ENCODE measurements around the gene SMARCB1. TPM values are rescaled to one million over a fixed set of nuclear protein-coding genes. Genes with fewer than 3 reads are reported as not detected.

SMARCB1 gene
- polyA plus RNA-seq, 4 donors = 29.3 to 87.6 (median 55.2) TPM

GRCh38 chr22:23749841-23750301, 36.9 kb upstream of the SMARCB1 start:
- DNase-seq = peak in 1 of 2 donors; percentile 11
- Histone ChIP-seq H3K27ac (ENCODE audit: low read depth in 1 of 3, low read length in 2 of 3) (no peak overlapping the region), H3K36me3 (ENCODE audit: control insufficient read depth in 3 of 3, insufficient read depth in 2 of 3, low read depth in 1 of 3, low read length in 3 of 3) (peaks cover 0 to under 1% (median 0%) of the 10 kb centered on the region in 3 donors), H3K4me3 (ENCODE audit: low read depth in 1 of 3, low read length in 3 of 3) (peak overlapping the region in 1 of 3 donors; percentile 68), H3K9me3 (ENCODE audit: control insufficient read depth in 2 of 2, insufficient read depth in 1 of 2, low read depth in 1 of 2, low read length in 1 of 2) (no peaks in the 10 kb centered on the region), H3K4me1 (ENCODE audit: control insufficient read depth in 3 of 3, insufficient read depth in 2 of 3, low read depth in 1 of 3, low read length in 2 of 3) (peaks cover 0 to 11% (median 0%) of the 10 kb centered on the region in 3 donors), H3K27me3 (ENCODE audit: control insufficient read depth in 3 of 3, insufficient read depth in 3 of 3, low read length in 3 of 3) (no peaks in the 10 kb centered on the region)
- no peak for FAIRE-seq
- 67 to 86% (median 80%) methylated on average over 12 of the region's 12 CpGs for WGBS, 3 donors

- Histone ChIP-seq H3K9me3 (ENCODE audit: control insufficient read depth in 2 of 2, insufficient read depth in 1 of 2, low read depth in 1 of 2, low read length in 1 of 2) (no peaks in the 10 kb centered on the region), H3K27me3 (ENCODE audit: control insufficient read depth in 3 of 3, insufficient read depth in 3 of 3, low read length in 3 of 3) (no peaks in the 10 kb centered on the region), H3K4me1 (ENCODE audit: control insufficient read depth in 3 of 3, insufficient read depth in 2 of 3, low read depth in 1 of 3, low read length in 2 of 3) (peaks cover 0 to 11% (median 0%) of the 10 kb centered on the region in 3 donors), H3K36me3 (ENCODE audit: control insufficient read depth in 3 of 3, insufficient read depth in 2 of 3, low read depth in 1 of 3, low read length in 3 of 3) (no peaks in the 10 kb centered on the region), H3K27ac (ENCODE audit: low read depth in 1 of 3, low read length in 2 of 3) (peak overlapping the region in 2 of 3 donors; percentile 71 to 79), H3K4me3 (ENCODE audit: low read depth in 1 of 3, low read length in 3 of 3) (peak overlapping the region; percentile 63 to 82 (median 68))
- no peak for DNase-seq
- FAIRE-seq = no peak
- 29 to 37% (median 35%) methylated on average over 5 of the region's 5 CpGs for WGBS, 3 donors
Observed at GRCh38 chr22:23750367-23750713, 36.4 kb upstream of the SMARCB1 start.

GRCh38 chr22:23750714-23751440, 35.9 kb upstream of the SMARCB1 start, which contains the start of gene ZNF70:
TSS of gene ZNF70 (minus strand) at chr22:23751112. CDS start at chr22:23745140, 5,972 bp downstream.
- WGBS, 3 donors = 1% methylated on average over 62 to 78 of the region's 78 CpGs

DNA sequence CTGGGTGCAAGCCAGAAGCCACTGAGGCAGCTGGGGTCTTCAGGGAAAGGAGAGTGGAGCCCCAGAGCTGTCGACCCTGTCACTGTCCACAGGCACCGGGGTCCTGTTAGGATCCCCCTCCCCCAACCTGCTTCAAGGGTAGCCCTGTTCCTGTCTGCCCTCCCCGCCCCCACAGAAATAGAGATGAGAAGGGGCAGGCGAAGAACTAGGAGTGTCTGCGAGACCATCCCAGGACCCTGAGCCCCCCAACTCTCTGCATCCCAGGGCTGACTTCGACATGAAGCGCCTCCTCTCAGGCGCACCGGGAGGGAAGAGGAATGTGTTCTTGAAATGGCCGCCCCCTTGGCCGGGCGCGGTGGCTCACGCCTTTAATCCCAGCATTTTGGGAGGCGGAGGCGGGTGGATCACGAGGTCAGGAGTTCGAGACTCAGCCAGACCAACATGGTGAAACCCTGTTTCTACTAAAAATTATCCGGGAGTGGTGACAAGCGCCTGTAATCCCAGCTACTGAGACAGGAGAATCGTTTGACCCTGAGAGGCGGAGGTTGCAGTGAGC, 35.2 kb upstream of the SMARCB1 start:
- Histone ChIP-seq H3K36me3 (ENCODE audit: control insufficient read depth in 3 of 3, insufficient read depth in 2 of 3, low read depth in 1 of 3, low read length in 3 of 3) (no peaks in the 10 kb centered on the region), H3K9me3 (ENCODE audit: control insufficient read depth in 2 of 2, insufficient read depth in 1 of 2, low read depth in 1 of 2, low read length in 1 of 2) (no peaks in the 10 kb centered on the region), H3K27me3 (ENCODE audit: control insufficient read depth in 3 of 3, insufficient read depth in 3 of 3, low read length in 3 of 3) (no peaks in the 10 kb centered on the region), H3K27ac (ENCODE audit: low read depth in 1 of 3, low read length in 2 of 3) (peak overlapping the region; percentile 97 to 99 (median 98)), H3K4me1 (ENCODE audit: control insufficient read depth in 3 of 3, insufficient read depth in 2 of 3, low read depth in 1 of 3, low read length in 2 of 3) (peaks cover 0 to 5% (median 0%) of the 10 kb centered on the region in 3 donors), H3K4me3 (ENCODE audit: low read depth in 1 of 3, low read length in 3 of 3) (peak overlapping the region; percentile 63 to 97 (median 82))
- no peak for DNase-seq
- no peak for FAIRE-seq
- 19 to 27% (median 19%) methylated on average over 22 of the region's 22 CpGs for WGBS, 3 donors

More at GRCh38 chr22:23750714-23751440, 35.9 kb upstream of the SMARCB1 start, which contains the start of gene ZNF70:
- H3K9me3 ChIP-seq (ENCODE audit: control insufficient read depth in 2 of 2, insufficient read depth in 1 of 2, low read depth in 1 of 2, low read length in 1 of 2) = no peaks in the 10 kb centered on the region
- H3K4me3 ChIP-seq (ENCODE audit: low read depth in 1 of 3, low read length in 3 of 3) = peak within 1 kb of the TSS; percentile 63 to 97 (median 82)
- DNase-seq (peak; percentile 94 to 96), FAIRE-seq (no peak)
- peaks cover 0 to 10% (median 0%) of the 10 kb centered on the region in 3 donors for H3K4me1 ChIP-seq (ENCODE audit: control insufficient read depth in 3 of 3, insufficient read depth in 2 of 3, low read depth in 1 of 3, low read length in 2 of 3)
- H3K36me3 ChIP-seq (ENCODE audit: control insufficient read depth in 3 of 3, insufficient read depth in 2 of 3, low read depth in 1 of 3, low read length in 3 of 3) = no peaks in the 10 kb centered on the region
- no peaks in the 10 kb centered on the region for H3K27me3 ChIP-seq (ENCODE audit: control insufficient read depth in 3 of 3, insufficient read depth in 3 of 3, low read length in 3 of 3)
- peak within 1 kb of the TSS; percentile 97 to 99 (median 98) for H3K27ac ChIP-seq (ENCODE audit: low read depth in 1 of 3, low read length in 2 of 3)

GRCh38 chr22:23752090-23752691, 34.6 kb upstream of the SMARCB1 start:
- Histone ChIP-seq H3K27me3 (ENCODE audit: control insufficient read depth in 3 of 3, insufficient read depth in 3 of 3, low read length in 3 of 3) (no peaks in the 10 kb centered on the region), H3K9me3 (ENCODE audit: control insufficient read depth in 2 of 2, insufficient read depth in 1 of 2, low read depth in 1 of 2, low read length in 1 of 2) (no peaks in the 10 kb centered on the region), H3K36me3 (ENCODE audit: control insufficient read depth in 3 of 3, insufficient read depth in 2 of 3, low read depth in 1 of 3, low read length in 3 of 3) (no peaks in the 10 kb centered on the region), H3K27ac (ENCODE audit: low read depth in 1 of 3, low read length in 2 of 3) (peak overlapping the region in 1 of 3 donors; percentile 99), H3K4me1 (ENCODE audit: control insufficient read depth in 3 of 3, insufficient read depth in 2 of 3, low read depth in 1 of 3, low read length in 2 of 3) (peaks cover 0 to 5% (median 0%) of the 10 kb centered on the region in 3 donors), H3K4me3 (ENCODE audit: low read depth in 1 of 3, low read length in 3 of 3) (no peak overlapping the region)
- WGBS, 3 donors = 72 to 86% (median 86%) methylated on average over 9 of the region's 9 CpGs
- DNase-seq (no peak), FAIRE-seq (no peak)

- FAIRE-seq = no peak
- no peaks in the 10 kb centered on the region for H3K27me3 ChIP-seq (ENCODE audit: control insufficient read depth in 3 of 3, insufficient read depth in 3 of 3, low read length in 3 of 3)
- H3K4me1 ChIP-seq (ENCODE audit: control insufficient read depth in 3 of 3, insufficient read depth in 2 of 3, low read depth in 1 of 3, low read length in 2 of 3) = peaks cover 0 to 5% (median 0%) of the 10 kb centered on the region in 3 donors
- no peak overlapping the region for H3K27ac ChIP-seq (ENCODE audit: low read depth in 1 of 3, low read length in 2 of 3)
- no peak for DNase-seq
- no peaks in the 10 kb centered on the region for H3K36me3 ChIP-seq (ENCODE audit: control insufficient read depth in 3 of 3, insufficient read depth in 2 of 3, low read depth in 1 of 3, low read length in 3 of 3)
- no peak overlapping the region for H3K4me3 ChIP-seq (ENCODE audit: low read depth in 1 of 3, low read length in 3 of 3)
- H3K9me3 ChIP-seq (ENCODE audit: control insufficient read depth in 2 of 2, insufficient read depth in 1 of 2, low read depth in 1 of 2, low read length in 1 of 2) = no peaks in the 10 kb centered on the region
- 88 to 99% (median 92%) methylated on average over 16 of the region's 16 CpGs for WGBS, 3 donors
Observed at GRCh38 chr22:23752750-23753149, 34.0 kb upstream of the SMARCB1 start.

DNA sequence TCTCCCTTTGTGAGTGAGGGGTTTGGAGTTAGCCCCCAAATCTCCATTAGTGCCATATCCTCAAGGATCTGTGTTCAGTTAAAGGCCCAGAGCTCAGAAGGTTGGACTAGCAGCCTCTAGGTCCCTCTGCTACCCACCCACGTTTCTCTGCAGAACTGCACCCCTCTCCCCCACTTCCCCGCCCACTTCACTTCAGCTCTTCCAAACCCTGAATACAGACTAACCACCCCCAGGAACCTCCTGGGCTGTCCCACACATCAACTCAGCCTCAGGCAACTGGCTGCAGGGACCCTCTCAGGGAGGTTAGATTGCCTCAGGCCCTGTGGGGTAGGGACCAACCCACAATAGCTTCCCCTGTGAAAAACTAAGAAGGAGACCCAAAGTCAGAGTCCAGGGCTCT, 33.4 kb upstream of the SMARCB1 start:
- Histone ChIP-seq H3K27ac (ENCODE audit: low read depth in 1 of 3, low read length in 2 of 3) (no peak overlapping the region), H3K9me3 (ENCODE audit: control insufficient read depth in 2 of 2, insufficient read depth in 1 of 2, low read depth in 1 of 2, low read length in 1 of 2) (no peaks in the 10 kb centered on the region), H3K27me3 (ENCODE audit: control insufficient read depth in 3 of 3, insufficient read depth in 3 of 3, low read length in 3 of 3) (no peaks in the 10 kb centered on the region), H3K36me3 (ENCODE audit: control insufficient read depth in 3 of 3, insufficient read depth in 2 of 3, low read depth in 1 of 3, low read length in 3 of 3) (no peaks in the 10 kb centered on the region), H3K4me1 (ENCODE audit: control insufficient read depth in 3 of 3, insufficient read depth in 2 of 3, low read depth in 1 of 3, low read length in 2 of 3) (peaks cover 0 to 5% (median 0%) of the 10 kb centered on the region in 3 donors), H3K4me3 (ENCODE audit: low read depth in 1 of 3, low read length in 3 of 3) (no peak overlapping the region)
- WGBS, 3 donors = 65 to 78% (median 76%) methylated on average over 2 of the region's 2 CpGs
- FAIRE-seq (no peak), DNase-seq (no peak)

DNA sequence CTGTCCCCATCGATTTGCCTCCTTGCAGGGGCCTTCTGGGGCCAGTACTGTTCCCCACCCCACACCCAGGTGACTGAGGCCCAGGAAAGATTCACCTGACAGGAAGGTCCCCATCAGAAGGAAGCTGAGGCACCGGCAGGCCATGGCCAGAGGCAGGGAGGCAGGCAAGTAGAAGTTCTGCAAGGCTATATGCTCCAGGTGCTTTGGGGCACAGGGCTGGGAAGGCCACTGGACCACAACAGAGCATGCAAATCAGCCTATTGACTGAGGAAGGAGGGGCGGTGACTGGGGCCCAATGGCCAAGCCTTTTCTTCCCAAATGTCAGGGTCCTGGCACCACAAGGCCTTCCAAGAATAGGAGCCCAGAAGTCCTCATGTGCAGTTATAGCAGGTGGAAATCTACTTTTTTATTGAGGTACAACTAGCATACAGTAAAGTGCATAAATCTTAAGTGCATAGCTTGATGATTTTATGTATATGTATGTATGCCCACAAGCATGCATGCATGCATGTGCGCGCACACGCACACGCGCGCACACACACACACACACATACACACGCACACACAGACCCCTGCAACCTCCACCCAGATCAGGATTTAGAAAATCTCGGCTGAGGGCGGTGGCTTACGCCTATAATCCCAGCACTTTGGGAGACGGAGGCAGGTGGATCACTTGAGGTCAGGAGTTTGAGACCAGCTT, 32.4 kb upstream of the SMARCB1 start, which contains the start of gene VPREB3:
VPREB3 (minus strand) TSS at position 206 of the 700 bp plus-strand sequence; CDS start at position 144, 62 bp downstream.
- WGBS, 3 donors = 79 to 84% (median 82%) methylated on average over 14 of the region's 14 CpGs
- DNase-seq = no peak
- H3K27ac ChIP-seq (ENCODE audit: low read depth in 1 of 3, low read length in 2 of 3) = no peak within 1 kb of the TSS
- peaks cover 0 to 5% (median 0%) of the 10 kb centered on the region in 3 donors for H3K4me1 ChIP-seq (ENCODE audit: control insufficient read depth in 3 of 3, insufficient read depth in 2 of 3, low read depth in 1 of 3, low read length in 2 of 3)
- no peaks in the 10 kb centered on the region for H3K27me3 ChIP-seq (ENCODE audit: control insufficient read depth in 3 of 3, insufficient read depth in 3 of 3, low read length in 3 of 3)
- H3K4me3 ChIP-seq (ENCODE audit: low read depth in 1 of 3, low read length in 3 of 3) = no peak within 1 kb of the TSS
- no peaks in the 10 kb centered on the region for H3K9me3 ChIP-seq (ENCODE audit: control insufficient read depth in 2 of 2, insufficient read depth in 1 of 2, low read depth in 1 of 2, low read length in 1 of 2)
- no peaks in the 10 kb centered on the region for H3K36me3 ChIP-seq (ENCODE audit: control insufficient read depth in 3 of 3, insufficient read depth in 2 of 3, low read depth in 1 of 3, low read length in 3 of 3)
- FAIRE-seq = no peak
